GM12801 (cell line): Measurements from ENCODE around the gene AEBP1.

ENCODE experiments used
- TF ChIP-seq, protein P1 (sequence below): IDR thresholded peaks from one replicate; pipeline ENCODE4 v1.5.1; 2011; ENCODE audit warnings: control low read depth; ENCODE audit not compliant: insufficient read length; ENCODE audit errors: extremely low read depth

The AEBP1 gene

GRCh38 chr7:44077061-44077460, 27.1 kb upstream of the AEBP1 start:
- TF ChIP-seq, protein P1, sequence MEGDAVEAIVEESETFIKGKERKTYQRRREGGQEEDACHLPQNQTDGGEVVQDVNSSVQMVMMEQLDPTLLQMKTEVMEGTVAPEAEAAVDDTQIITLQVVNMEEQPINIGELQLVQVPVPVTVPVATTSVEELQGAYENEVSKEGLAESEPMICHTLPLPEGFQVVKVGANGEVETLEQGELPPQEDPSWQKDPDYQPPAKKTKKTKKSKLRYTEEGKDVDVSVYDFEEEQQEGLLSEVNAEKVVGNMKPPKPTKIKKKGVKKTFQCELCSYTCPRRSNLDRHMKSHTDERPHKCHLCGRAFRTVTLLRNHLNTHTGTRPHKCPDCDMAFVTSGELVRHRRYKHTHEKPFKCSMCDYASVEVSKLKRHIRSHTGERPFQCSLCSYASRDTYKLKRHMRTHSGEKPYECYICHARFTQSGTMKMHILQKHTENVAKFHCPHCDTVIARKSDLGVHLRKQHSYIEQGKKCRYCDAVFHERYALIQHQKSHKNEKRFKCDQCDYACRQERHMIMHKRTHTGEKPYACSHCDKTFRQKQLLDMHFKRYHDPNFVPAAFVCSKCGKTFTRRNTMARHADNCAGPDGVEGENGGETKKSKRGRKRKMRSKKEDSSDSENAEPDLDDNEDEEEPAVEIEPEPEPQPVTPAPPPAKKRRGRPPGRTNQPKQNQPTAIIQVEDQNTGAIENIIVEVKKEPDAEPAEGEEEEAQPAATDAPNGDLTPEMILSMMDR, result no peak

DNA sequence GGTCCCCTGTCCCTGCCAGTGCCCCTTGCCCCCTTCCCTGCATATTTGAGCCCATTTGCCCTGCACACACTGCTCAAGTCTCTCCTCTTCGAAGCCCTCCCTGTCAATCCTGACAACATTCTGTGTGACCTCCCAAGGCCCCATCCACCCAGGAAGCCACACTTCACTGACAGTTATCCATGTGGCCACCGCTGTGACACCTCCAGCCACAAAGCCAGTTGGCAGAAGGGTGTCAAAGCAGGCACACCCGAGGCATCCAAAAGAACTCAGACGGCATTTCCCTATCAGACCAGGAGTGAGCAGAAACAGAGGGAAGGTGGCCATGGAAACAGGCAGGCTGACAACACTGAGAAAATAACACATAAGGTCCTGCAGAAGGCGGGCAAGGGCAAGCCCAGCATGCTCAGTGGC, 26.5 kb upstream of the AEBP1 start:
- TF ChIP-seq, protein P1, result no peak

DNA sequence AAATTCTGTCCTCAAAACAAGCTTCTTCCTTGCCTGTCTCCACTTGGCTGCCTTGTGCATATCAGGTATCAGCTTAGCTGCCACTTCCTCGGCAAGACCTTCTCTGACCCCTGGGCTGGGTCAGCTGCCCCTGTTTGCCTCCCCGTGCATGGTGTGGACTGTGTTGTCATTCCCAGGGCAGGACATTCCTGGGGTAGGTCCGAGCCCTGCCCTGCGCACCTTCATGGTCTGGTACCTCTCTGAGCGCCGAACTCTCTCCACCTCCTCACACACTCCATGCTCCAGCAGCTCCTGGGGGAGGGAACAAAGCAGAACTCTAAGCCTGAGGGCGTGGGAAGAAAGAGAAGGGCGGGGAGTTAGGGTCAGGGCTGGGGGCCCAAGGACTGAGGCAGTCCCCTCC, 25.6 kb upstream of the AEBP1 start:
- TF ChIP-seq, protein P1, result no peak

- TF ChIP-seq, protein P1, result no peak
Measured at GRCh38 chr7:44079331-44080021, 24.7 kb upstream of the AEBP1 start.

GRCh38 chr7:44080118-44080517, 24.0 kb upstream of the AEBP1 start:
- TF ChIP-seq, protein P1, result no peak

DNA sequence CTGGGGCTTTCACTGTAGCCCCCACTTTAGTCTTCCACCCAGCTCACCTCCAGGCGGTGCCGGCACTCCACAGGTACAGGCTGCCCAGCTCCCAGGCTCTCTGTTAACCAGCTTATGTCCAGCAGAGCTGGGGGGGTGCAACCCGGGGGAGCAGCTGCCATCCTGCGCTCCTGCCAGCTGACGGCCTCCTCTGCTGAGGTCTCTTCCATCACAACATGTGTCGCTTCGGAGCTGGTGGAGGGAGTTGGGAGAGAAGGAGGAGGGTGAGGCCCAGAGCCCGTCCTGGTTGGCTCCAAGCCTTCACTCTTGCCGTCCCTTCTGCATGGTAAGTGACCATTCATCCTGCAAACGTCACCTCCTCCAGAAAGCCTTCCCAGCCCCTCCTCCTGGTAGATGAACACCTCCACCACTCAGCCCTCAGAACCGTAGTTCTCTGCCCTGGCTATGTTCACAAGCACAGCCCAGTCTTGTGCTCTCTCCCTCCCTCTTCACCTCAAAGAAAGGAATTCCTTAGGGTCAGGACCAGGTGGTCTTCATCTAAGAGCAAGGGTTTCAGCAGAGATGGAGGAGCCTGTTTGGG, 23.4 kb upstream of the AEBP1 start:
- TF ChIP-seq, protein P1, result no peak

DNA sequence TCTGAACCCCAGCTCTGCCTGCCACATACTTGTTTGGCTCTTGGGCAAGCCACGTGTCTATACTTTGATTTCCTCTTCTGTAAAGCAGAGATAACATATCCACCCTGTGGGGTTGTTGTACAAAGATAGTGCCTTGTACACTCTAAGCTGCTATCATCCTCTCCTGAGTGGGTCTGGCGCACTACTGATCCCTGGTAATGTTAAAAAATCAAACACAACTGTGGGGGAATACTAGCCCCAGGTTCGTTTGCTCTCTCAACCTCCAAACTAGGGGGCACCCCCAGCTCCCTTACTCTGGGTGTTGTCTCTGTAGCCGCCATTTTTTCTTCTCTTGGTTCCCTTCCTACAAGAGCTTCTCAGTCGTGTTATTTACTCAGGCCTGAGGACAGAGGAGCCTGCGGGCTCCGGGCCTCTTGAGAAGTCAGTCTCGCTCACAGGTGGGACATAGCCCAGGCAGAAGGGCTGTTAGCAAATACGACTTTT, 22.8 kb upstream of the AEBP1 start:
- TF ChIP-seq, protein P1, result no peak
